ENCODE measurements around the gene TPP2. TPM values are rescaled to one million over a fixed set of nuclear protein-coding genes. Genes with fewer than 3 reads are reported as not detected.

Gene TPP2
- total RNA-seq, 1 donor from 2014 or later, result 84.6 TPM

GRCh38 chr13:102556806-102557205 lies 40.0 kb upstream of the TPP2 start:
- Mint-ChIP-seq H3K4me1 (ENCODE audit: low read depth, unreplicated experiment) (peaks cover 10% of the 10 kb centered on the region), H3K27ac (ENCODE audit: unreplicated experiment) (no peak overlapping the region), H3K9me3 (ENCODE audit: unreplicated experiment) (peaks cover 2% of the 10 kb centered on the region), H3K4me3 (ENCODE audit: unreplicated experiment) (no peak overlapping the region), H3K27me3 (ENCODE audit: unreplicated experiment) (no peaks in the 10 kb centered on the region), H3K36me3 (ENCODE audit: unreplicated experiment) (no peaks in the 10 kb centered on the region)
- TF ChIP-seq, protein P1, sequence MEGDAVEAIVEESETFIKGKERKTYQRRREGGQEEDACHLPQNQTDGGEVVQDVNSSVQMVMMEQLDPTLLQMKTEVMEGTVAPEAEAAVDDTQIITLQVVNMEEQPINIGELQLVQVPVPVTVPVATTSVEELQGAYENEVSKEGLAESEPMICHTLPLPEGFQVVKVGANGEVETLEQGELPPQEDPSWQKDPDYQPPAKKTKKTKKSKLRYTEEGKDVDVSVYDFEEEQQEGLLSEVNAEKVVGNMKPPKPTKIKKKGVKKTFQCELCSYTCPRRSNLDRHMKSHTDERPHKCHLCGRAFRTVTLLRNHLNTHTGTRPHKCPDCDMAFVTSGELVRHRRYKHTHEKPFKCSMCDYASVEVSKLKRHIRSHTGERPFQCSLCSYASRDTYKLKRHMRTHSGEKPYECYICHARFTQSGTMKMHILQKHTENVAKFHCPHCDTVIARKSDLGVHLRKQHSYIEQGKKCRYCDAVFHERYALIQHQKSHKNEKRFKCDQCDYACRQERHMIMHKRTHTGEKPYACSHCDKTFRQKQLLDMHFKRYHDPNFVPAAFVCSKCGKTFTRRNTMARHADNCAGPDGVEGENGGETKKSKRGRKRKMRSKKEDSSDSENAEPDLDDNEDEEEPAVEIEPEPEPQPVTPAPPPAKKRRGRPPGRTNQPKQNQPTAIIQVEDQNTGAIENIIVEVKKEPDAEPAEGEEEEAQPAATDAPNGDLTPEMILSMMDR (IDR thresholded peaks at IDR 0.05; ENCODE audit: partially characterized antibody, unreplicated experiment), result no peak
- no peak for DNase-seq

DNA sequence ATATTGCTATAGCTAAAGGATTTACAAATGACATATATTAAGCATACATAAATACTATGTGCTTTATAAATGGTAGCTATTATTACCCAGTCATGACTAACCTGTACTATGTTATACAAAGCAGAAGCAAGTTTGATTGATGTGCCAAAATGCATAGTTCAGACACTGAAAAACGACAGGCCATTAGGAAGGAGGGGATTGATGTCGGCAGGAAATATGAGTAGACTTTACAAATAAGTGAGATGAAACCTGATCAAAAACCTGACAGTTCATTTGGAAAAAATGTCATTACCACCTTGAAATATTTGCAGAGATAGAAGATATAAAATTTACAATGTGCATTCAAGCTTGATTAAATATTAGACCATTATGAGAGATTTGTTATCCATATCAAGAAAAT lies 38.8 kb upstream of the TPP2 start:
- H3K27me3 Mint-ChIP-seq (ENCODE audit: unreplicated experiment), result peaks cover 2% of the 10 kb centered on the region
- no peaks in the 10 kb centered on the region for H3K36me3 Mint-ChIP-seq (ENCODE audit: unreplicated experiment)
- peaks cover 18% of the 10 kb centered on the region for H3K4me1 Mint-ChIP-seq (ENCODE audit: low read depth, unreplicated experiment)
- no peak overlapping the region for H3K4me3 Mint-ChIP-seq (ENCODE audit: unreplicated experiment)
- no peak overlapping the region for H3K27ac Mint-ChIP-seq (ENCODE audit: unreplicated experiment)
- peaks cover 1% of the 10 kb centered on the region for H3K9me3 Mint-ChIP-seq (ENCODE audit: unreplicated experiment)
- TF ChIP-seq, protein P1 (IDR thresholded peaks at IDR 0.05; ENCODE audit: partially characterized antibody, unreplicated experiment), result no peak
- DNase-seq, result no peak

GRCh38 chr13:102561933-102562332 lies 34.9 kb upstream of the TPP2 start:
- no peak for DNase-seq
- Mint-ChIP-seq H3K9me3 (ENCODE audit: unreplicated experiment) (no peaks in the 10 kb centered on the region), H3K27me3 (ENCODE audit: unreplicated experiment) (peaks cover 2% of the 10 kb centered on the region), H3K27ac (ENCODE audit: unreplicated experiment) (no peak overlapping the region), H3K4me1 (ENCODE audit: low read depth, unreplicated experiment) (peaks cover 18% of the 10 kb centered on the region), H3K36me3 (ENCODE audit: unreplicated experiment) (no peaks in the 10 kb centered on the region), H3K4me3 (ENCODE audit: unreplicated experiment) (no peak overlapping the region)
- TF ChIP-seq, protein P1 (IDR thresholded peaks at IDR 0.05; ENCODE audit: partially characterized antibody, unreplicated experiment), result no peak

GRCh38 chr13:102563267-102563666 lies 33.5 kb upstream of the TPP2 start:
- H3K36me3 Mint-ChIP-seq (ENCODE audit: unreplicated experiment), result no peaks in the 10 kb centered on the region

DNA sequence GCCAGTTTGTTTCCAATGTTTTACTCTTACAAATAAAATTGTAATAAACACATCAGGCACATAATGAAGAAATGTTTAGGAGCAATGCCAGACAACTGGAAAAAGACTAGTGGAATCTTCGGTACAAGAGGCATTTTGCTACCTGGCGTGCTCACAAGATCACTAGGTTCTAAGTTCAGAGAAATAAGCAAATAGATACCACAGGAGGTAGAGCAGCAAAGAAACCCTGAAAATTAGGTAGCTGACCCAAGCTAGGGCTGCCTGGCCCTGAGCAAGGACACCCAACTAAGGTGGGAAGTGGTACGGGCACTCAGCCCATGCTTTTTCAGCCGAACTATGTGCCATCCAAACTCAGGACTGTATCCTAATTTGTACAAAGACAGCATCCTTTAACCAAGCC lies 32.2 kb upstream of the TPP2 start:
- Mint-ChIP-seq H3K36me3 (ENCODE audit: unreplicated experiment) (no peaks in the 10 kb centered on the region), H3K4me1 (ENCODE audit: low read depth, unreplicated experiment) (peaks cover 15% of the 10 kb centered on the region), H3K4me3 (ENCODE audit: unreplicated experiment) (no peak overlapping the region), H3K9me3 (ENCODE audit: unreplicated experiment) (no peaks in the 10 kb centered on the region), H3K27ac (ENCODE audit: unreplicated experiment) (no peak overlapping the region), H3K27me3 (ENCODE audit: unreplicated experiment) (peaks cover 2% of the 10 kb centered on the region)
- TF ChIP-seq, protein P1 (IDR thresholded peaks at IDR 0.05; ENCODE audit: partially characterized antibody, unreplicated experiment), result no peak
- DNase-seq, result no peak

More at GRCh38 chr13:102563267-102563666, 33.5 kb upstream of the TPP2 start:
- Mint-ChIP-seq H3K4me1 (ENCODE audit: low read depth, unreplicated experiment) (peaks cover 14% of the 10 kb centered on the region), H3K27ac (ENCODE audit: unreplicated experiment) (no peak overlapping the region), H3K9me3 (ENCODE audit: unreplicated experiment) (no peaks in the 10 kb centered on the region), H3K27me3 (ENCODE audit: unreplicated experiment) (peaks cover 2% of the 10 kb centered on the region), H3K4me3 (ENCODE audit: unreplicated experiment) (no peak overlapping the region)
- DNase-seq, result no peak
- TF ChIP-seq, protein P1 (IDR thresholded peaks at IDR 0.05; ENCODE audit: partially characterized antibody, unreplicated experiment), result no peak
